Measurements from ENCODE around the gene PRKN. TPM values are rescaled to one million over a fixed set of nuclear protein-coding genes. Genes with fewer than 3 reads are reported as not detected.

Gene PRKN
- total and polyA plus RNA-seq, 2 experiments from 2014 or later, result 2.3 to 3.9 TPM

- WGBS (ENCODE audit: low lambda C conversion rate, missing lambda C conversion rate), result 43% methylated on average over 3 of the region's 3 CpGs
- Histone ChIP-seq H3K79me2 (no peaks in the 10 kb centered on the region), H3K4me2 (no peak overlapping the region), H3K4me1 (ENCODE audit: insufficient read depth) (no peaks in the 10 kb centered on the region), H3K4me3 (no peak overlapping the region), H3K36me3 (replicated peaks; ENCODE audit: insufficient read depth, low read depth) (no peaks in the 10 kb centered on the region), H3K27ac (no peak overlapping the region), H2AFZ (no peak overlapping the region), H3K27me3 (no peaks in the 10 kb centered on the region), H4K20me1 (ENCODE audit: insufficient read depth, poor library complexity, severe bottlenecking) (no peaks in the 10 kb centered on the region), H3K9me2 (replicated peaks; ENCODE audit: insufficient read depth) (no peaks in the 10 kb centered on the region), H3K9me3 (ENCODE audit: low read depth) (no peaks in the 10 kb centered on the region)
- no peak for TF ChIP-seq EZH2phosphoT487 (IDR thresholded peaks at IDR 0.05; ENCODE audit: low read depth, severe bottlenecking, unreplicated experiment)
- no peak for TF ChIP-seq CTCF (IDR thresholded peaks at IDR 0.05; ENCODE audit: poor library complexity)
- no peak for TF ChIP-seq EZH2 (IDR thresholded peaks at IDR 0.05; ENCODE audit: borderline replicate concordance)
- DNase-seq (ENCODE audit: low spot score), result no peak
Measured at GRCh38 chr6:161716176-161716575, 1011.4 kb downstream of the PRKN start.

GRCh38 chr6:161711938-161712337 lies 1015.6 kb downstream of the PRKN start:
- no peak overlapping the region for H2AFZ ChIP-seq
- H3K79me2 ChIP-seq, result no peaks in the 10 kb centered on the region
- no peaks in the 10 kb centered on the region for H3K9me2 ChIP-seq (replicated peaks; ENCODE audit: insufficient read depth)
- H4K20me1 ChIP-seq (ENCODE audit: insufficient read depth, poor library complexity, severe bottlenecking), result no peaks in the 10 kb centered on the region
- no peak overlapping the region for H3K27ac ChIP-seq
- WGBS (ENCODE audit: low lambda C conversion rate, missing lambda C conversion rate), result 76% methylated on average over 1 of the region's 1 CpG
- TF ChIP-seq EZH2 (IDR thresholded peaks at IDR 0.05; ENCODE audit: borderline replicate concordance) (no peak), EZH2phosphoT487 (IDR thresholded peaks at IDR 0.05; ENCODE audit: low read depth, severe bottlenecking, unreplicated experiment) (no peak), CTCF (IDR thresholded peaks at IDR 0.05; ENCODE audit: poor library complexity) (no peak)
- H3K27me3 ChIP-seq, result no peaks in the 10 kb centered on the region
- DNase-seq (ENCODE audit: low spot score), result no peak
- no peak overlapping the region for H3K4me2 ChIP-seq
- H3K9me3 ChIP-seq (ENCODE audit: low read depth), result no peaks in the 10 kb centered on the region
- H3K36me3 ChIP-seq (replicated peaks; ENCODE audit: insufficient read depth, low read depth), result no peaks in the 10 kb centered on the region
- H3K4me1 ChIP-seq (ENCODE audit: insufficient read depth), result no peaks in the 10 kb centered on the region
- H3K4me3 ChIP-seq, result no peak overlapping the region

- Histone ChIP-seq H3K36me3 (replicated peaks; ENCODE audit: insufficient read depth, low read depth) (no peaks in the 10 kb centered on the region), H3K4me2 (no peak overlapping the region), H3K9me3 (ENCODE audit: low read depth) (no peaks in the 10 kb centered on the region), H3K27me3 (no peaks in the 10 kb centered on the region), H3K4me1 (ENCODE audit: insufficient read depth) (no peaks in the 10 kb centered on the region), H3K79me2 (no peaks in the 10 kb centered on the region), H3K27ac (no peak overlapping the region), H4K20me1 (ENCODE audit: insufficient read depth, poor library complexity, severe bottlenecking) (no peaks in the 10 kb centered on the region), H3K9me2 (replicated peaks; ENCODE audit: insufficient read depth) (no peaks in the 10 kb centered on the region), H3K4me3 (no peak overlapping the region), H2AFZ (no peak overlapping the region)
- no peak for DNase-seq (ENCODE audit: low spot score)
- no peak for TF ChIP-seq EZH2 (IDR thresholded peaks at IDR 0.05; ENCODE audit: borderline replicate concordance)
- TF ChIP-seq CTCF (IDR thresholded peaks at IDR 0.05; ENCODE audit: poor library complexity), result no peak
Measured at GRCh38 chr6:161711515-161711914, 1016.1 kb downstream of the PRKN start.

- TF ChIP-seq EZH2 (IDR thresholded peaks at IDR 0.05; ENCODE audit: borderline replicate concordance), result no peak
- no peak for TF ChIP-seq CTCF (IDR thresholded peaks at IDR 0.05; ENCODE audit: poor library complexity)
- TF ChIP-seq EZH2phosphoT487 (IDR thresholded peaks at IDR 0.05; ENCODE audit: low read depth, severe bottlenecking, unreplicated experiment), result no peak
- H2AFZ ChIP-seq, result no peak overlapping the region
- no peak overlapping the region for H3K4me3 ChIP-seq
- H3K79me2 ChIP-seq, result no peaks in the 10 kb centered on the region
- WGBS (ENCODE audit: low lambda C conversion rate, missing lambda C conversion rate), result 88% methylated on average over 2 of the region's 2 CpGs
- no peak overlapping the region for H3K4me2 ChIP-seq
- no peak for DNase-seq (ENCODE audit: low spot score)
- H3K27me3 ChIP-seq, result no peaks in the 10 kb centered on the region
- no peaks in the 10 kb centered on the region for H3K4me1 ChIP-seq (ENCODE audit: insufficient read depth)
- H3K36me3 ChIP-seq (replicated peaks; ENCODE audit: insufficient read depth, low read depth), result no peaks in the 10 kb centered on the region
- H3K9me3 ChIP-seq (ENCODE audit: low read depth), result no peaks in the 10 kb centered on the region
- H4K20me1 ChIP-seq (ENCODE audit: insufficient read depth, poor library complexity, severe bottlenecking), result no peaks in the 10 kb centered on the region
- H3K27ac ChIP-seq, result no peak overlapping the region
- H3K9me2 ChIP-seq (replicated peaks; ENCODE audit: insufficient read depth), result no peaks in the 10 kb centered on the region
Measured at GRCh38 chr6:161710698-161711097, 1016.9 kb downstream of the PRKN start.
